Vagina (tissue), 2 donors: ENCODE measurements around the gene UPF3A.

Source experiments
- CTCF ChIP-seq, 3 experiments: fragments of 450-650 bp in 2 of 3; fragments of 200-600 bp in 1 of 3; sonication (generic) in 1 of 3; IDR thresholded peaks; one replicate each; pipeline ENCODE4 v1.5.1; 2017 to 2019; ENCODE audit warnings: antibody characterized with exemption in 3 of 3, mild to moderate bottlenecking in 2 of 3, moderate library complexity in 2 of 3
- POLR2A ChIP-seq, 2 donors: fragments of 450-650 bp; IDR thresholded peaks; one replicate each; pipeline ENCODE4 v1.6.1; 2017; ENCODE audit warnings: antibody characterized with exemption in 2 of 2, mild to moderate bottlenecking in 2 of 2, moderate library complexity in 2 of 2

GRCh38 chr13:114314074-114314912 is 32.9 kb downstream of the UPF3A start, which contains the start of gene CHAMP1:
- TF ChIP-seq POLR2A (IDR thresholded peaks at IDR 0.05) (peak in 1 of 2 donors; percentile 76), CTCF (IDR thresholded peaks at IDR 0.05) (no peak)
